GM06990 (cell line): ENCODE data around the gene PLXNA4.
"Not testable (repeated sequence)": the region's sequence is repeated elsewhere in the genome, so short reads cannot be mapped to it uniquely, and the experiment has no call there.

ENCODE experiments used
- DNase-seq: peaks from one replicate; pipeline ENCODE4 v3.0.0-alpha.2; 2011; ENCODE audit not compliant: insufficient read length; ENCODE audit errors: extremely low read depth
- H3K27me3 ChIP-seq: replicated peaks from 2 replicates; pipeline ENCODE4 v1.6.0; 2011; ENCODE audit warnings: low read length; ENCODE audit not compliant: control insufficient read depth, insufficient read depth
- H3K36me3 ChIP-seq: 2 replicates; pipeline ENCODE4 v1.5.1; 2011; ENCODE audit warnings: low read length; ENCODE audit not compliant: control insufficient read depth, insufficient read depth
- H3K4me3 ChIP-seq: replicated peaks from 2 replicates; pipeline ENCODE4 v1.5.1; 2011; ENCODE audit warnings: low read depth, mild to moderate bottlenecking, control low read depth, low read length
- TF ChIP-seq, protein P1 (sequence below): IDR thresholded peaks from 2 replicates; pipeline ENCODE4 v1.5.1; 2011; ENCODE audit warnings: low read length, control low read depth, mild to moderate bottlenecking, inconsistent platforms; ENCODE audit not compliant: insufficient read depth, poor library complexity, severe bottlenecking

The PLXNA4 gene

DNA sequence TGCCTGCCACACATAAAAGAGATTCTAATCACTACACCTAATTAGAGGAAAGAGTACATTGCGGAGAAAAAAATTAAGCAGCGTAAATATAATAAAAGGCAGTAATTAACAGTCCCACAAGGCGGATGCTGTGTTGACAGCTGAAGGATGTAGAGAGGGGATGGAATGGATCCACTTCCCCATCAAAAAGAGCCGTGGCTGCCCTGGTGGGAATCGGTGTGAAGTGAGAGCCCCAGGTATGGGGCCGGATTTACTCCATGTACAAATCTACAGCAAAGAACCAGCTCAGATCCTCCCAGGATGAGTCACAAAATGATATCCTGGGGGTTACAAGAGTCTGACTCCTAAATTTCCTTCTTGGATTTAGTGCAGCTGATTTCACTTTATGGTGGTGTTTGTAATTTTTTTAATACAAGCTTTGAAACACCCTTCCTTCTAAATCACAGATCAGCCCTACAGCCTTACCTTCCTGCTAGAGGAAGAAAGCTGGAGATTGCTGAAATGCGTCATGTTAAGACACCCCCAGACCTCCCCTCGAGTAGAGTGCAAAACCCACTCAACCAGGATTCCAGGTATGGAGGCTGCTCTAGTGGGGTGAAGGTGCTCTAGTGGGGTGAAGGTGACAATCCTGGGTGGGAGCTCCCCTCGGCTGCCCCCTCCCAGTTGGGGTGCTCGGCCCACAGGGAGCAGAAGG is 398.4 kb downstream of the PLXNA4 start:
- peaks cover 3% of the 10 kb centered on the region for H3K27me3 ChIP-seq
- DNase-seq = no peak
- TF ChIP-seq, protein P1, sequence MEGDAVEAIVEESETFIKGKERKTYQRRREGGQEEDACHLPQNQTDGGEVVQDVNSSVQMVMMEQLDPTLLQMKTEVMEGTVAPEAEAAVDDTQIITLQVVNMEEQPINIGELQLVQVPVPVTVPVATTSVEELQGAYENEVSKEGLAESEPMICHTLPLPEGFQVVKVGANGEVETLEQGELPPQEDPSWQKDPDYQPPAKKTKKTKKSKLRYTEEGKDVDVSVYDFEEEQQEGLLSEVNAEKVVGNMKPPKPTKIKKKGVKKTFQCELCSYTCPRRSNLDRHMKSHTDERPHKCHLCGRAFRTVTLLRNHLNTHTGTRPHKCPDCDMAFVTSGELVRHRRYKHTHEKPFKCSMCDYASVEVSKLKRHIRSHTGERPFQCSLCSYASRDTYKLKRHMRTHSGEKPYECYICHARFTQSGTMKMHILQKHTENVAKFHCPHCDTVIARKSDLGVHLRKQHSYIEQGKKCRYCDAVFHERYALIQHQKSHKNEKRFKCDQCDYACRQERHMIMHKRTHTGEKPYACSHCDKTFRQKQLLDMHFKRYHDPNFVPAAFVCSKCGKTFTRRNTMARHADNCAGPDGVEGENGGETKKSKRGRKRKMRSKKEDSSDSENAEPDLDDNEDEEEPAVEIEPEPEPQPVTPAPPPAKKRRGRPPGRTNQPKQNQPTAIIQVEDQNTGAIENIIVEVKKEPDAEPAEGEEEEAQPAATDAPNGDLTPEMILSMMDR = no peak
- H3K36me3 ChIP-seq = no peaks in the 10 kb centered on the region
- no peak overlapping the region for H3K4me3 ChIP-seq

DNA sequence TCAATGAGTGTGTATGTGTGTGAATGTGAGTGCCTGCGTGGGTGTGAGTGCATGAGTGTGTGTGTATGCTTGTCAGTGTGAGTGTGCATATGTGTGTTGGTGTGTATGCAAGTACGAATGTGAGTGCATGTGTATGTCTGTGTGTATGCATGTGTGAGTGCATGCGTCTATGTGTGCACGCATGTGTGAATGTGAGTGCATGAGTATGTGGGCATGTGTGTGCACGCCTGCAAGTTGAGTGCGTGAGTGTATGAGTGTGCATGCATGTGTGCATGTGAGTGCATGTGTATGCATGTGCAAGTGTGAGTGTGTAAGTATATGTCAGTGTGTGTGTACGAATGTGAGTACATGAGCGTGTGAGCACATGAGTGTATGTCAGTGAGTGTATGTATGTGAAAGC is 399.6 kb downstream of the PLXNA4 start:
- peaks cover 3% of the 10 kb centered on the region for H3K27me3 ChIP-seq
- H3K36me3 ChIP-seq = no peaks in the 10 kb centered on the region
- no peak for DNase-seq
- TF ChIP-seq, protein P1 = no peak
- no peak overlapping the region for H3K4me3 ChIP-seq

GRCh38 chr7:132171130-132171576 is 405.1 kb downstream of the PLXNA4 start:
- no peak for DNase-seq
- Histone ChIP-seq H3K36me3 (no peaks in the 10 kb centered on the region), H3K27me3 (peaks cover 2% of the 10 kb centered on the region; the same call in 1 of the 2 replicates), H3K4me3 (no peak overlapping the region)
- TF ChIP-seq, protein P1 = no peak

DNA sequence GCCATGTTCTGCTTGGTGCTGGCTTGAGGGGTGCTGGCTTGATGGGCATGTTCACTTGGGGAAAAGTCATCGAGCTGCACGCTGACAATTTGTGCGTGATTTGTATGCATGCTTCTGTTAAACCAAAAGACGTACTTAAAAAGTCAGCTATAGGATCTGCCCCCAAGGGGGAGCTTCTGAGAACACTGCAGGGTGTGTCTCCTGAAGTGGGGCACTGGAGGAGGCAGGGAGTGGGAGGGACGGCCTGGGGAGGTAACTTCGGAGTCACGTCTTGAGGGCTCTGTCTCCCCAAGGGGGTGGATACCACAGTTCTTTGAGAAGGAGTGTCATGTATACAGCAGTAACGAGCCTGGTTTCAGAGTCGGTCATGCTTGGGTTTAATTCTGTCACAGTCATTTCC is 406.5 kb downstream of the PLXNA4 start:
- no peak overlapping the region for H3K4me3 ChIP-seq
- TF ChIP-seq, protein P1 = no peak
- H3K36me3 ChIP-seq = no peaks in the 10 kb centered on the region
- no peak for DNase-seq
- peaks cover 2% of the 10 kb centered on the region; the same call in 1 of the 2 replicates for H3K27me3 ChIP-seq

DNA sequence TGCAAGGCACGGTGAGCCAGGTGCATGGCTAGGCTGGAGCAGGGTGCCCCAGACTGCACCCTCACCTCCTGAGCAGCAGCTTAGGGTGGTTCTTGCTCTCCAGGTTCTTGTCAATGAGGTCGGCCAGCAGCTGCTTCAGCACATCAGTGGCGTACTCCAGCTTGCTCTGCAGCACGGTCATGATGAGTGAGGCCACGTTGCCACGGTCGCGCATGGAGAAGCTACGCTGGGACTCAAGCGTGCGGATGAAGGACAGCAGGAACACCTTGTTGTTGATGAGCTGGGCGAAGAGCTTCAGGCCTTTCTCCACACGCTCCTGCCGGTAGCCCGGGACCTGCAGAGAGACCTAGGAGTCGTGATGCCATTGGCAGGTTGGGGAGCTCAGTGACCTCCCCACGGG is 408.0 kb downstream of the PLXNA4 start:
- Histone ChIP-seq H3K4me3 (no peak overlapping the region), H3K36me3 (no peaks in the 10 kb centered on the region), H3K27me3 (peaks cover 2% of the 10 kb centered on the region; the same call in 1 of the 2 replicates)
- TF ChIP-seq, protein P1 = no peak
- DNase-seq = no peak

DNA sequence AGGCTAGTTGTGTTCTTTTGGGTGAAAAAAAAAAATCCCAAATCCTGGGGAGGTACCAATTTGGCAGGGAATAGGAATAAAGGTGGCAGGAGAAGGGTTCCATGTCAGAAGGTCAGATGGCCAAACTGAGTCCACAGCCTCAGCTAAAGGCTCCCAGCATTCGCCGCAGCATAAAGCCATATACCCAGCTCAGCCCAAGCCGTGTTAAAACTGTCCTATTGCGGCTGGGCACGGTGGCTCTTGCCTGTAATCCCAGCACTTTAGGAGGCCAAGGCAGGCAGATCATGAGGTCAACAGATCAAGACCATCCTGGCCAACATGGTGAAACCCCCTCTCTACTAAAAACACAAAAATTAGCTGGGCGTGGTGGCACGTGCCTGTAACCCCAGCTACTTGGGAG is 410.6 kb downstream of the PLXNA4 start:
- not testable (repeated sequence) for H3K4me3 ChIP-seq, H3K36me3 ChIP-seq, H3K27me3 ChIP-seq, DNase-seq
